ENCODE data around the gene CDH4.

DNA sequence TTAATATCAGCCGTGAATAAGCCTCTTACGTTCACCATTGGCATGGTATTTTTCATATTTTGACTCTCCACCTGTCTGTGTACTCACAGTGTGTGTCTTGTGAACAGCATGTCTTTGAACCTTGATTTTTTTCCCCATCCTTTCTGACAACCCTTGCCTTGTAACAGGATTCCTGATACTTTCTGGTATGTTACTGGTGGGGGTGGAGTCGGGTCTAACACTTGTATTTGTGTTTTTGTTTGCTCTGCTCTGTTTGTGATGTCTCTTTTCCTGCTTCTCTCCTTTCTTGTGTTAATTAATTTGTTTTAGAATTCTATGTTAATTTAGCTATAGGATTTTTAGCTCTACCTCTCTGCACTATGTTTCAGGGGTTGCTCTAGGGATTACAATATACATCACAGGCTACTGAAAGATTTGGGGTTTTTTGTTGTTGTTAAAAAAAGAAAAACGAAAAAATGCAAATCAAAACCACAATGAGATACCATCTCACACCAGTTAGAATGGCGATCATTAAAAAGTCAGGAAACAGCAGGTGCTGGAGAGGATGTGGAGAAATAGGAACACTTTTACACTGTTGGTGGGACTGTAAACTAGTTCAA is 245.1 kb downstream of the CDH4 start:
- TF ChIP-seq FOXP2 (optimal IDR thresholded peaks at IDR 0.05; ENCODE audit: borderline replicate concordance, extremely low read depth, extremely low read length, insufficient read depth), result no peak
- TF ChIP-seq, protein P1, sequence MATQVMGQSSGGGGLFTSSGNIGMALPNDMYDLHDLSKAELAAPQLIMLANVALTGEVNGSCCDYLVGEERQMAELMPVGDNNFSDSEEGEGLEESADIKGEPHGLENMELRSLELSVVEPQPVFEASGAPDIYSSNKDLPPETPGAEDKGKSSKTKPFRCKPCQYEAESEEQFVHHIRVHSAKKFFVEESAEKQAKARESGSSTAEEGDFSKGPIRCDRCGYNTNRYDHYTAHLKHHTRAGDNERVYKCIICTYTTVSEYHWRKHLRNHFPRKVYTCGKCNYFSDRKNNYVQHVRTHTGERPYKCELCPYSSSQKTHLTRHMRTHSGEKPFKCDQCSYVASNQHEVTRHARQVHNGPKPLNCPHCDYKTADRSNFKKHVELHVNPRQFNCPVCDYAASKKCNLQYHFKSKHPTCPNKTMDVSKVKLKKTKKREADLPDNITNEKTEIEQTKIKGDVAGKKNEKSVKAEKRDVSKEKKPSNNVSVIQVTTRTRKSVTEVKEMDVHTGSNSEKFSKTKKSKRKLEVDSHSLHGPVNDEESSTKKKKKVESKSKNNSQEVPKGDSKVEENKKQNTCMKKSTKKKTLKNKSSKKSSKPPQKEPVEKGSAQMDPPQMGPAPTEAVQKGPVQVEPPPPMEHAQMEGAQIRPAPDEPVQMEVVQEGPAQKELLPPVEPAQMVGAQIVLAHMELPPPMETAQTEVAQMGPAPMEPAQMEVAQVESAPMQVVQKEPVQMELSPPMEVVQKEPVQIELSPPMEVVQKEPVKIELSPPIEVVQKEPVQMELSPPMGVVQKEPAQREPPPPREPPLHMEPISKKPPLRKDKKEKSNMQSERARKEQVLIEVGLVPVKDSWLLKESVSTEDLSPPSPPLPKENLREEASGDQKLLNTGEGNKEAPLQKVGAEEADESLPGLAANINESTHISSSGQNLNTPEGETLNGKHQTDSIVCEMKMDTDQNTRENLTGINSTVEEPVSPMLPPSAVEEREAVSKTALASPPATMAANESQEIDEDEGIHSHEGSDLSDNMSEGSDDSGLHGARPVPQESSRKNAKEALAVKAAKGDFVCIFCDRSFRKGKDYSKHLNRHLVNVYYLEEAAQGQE (IDR thresholded peaks at IDR 0.05; ENCODE audit: insufficient read depth in 1 of 2, low read depth in 2 of 2, low read length in 2 of 2), result no peak
- no peak for TF ChIP-seq SIN3A (IDR thresholded peaks at IDR 0.05; ENCODE audit: borderline replicate concordance, insufficient read depth, low read length)
- no peak for TF ChIP-seq TAF1 (IDR thresholded peaks at IDR 0.05; ENCODE audit: borderline replicate concordance, insufficient read depth, low read length)
- TF ChIP-seq POLR2AphosphoS5 (IDR thresholded peaks at IDR 0.05; ENCODE audit: low read depth, low read length), result no peak

Measured in PFSK-1 (cell line).